B cell (primary cell): ENCODE measurements around the gene EIF3I. TPM values are rescaled to one million over a fixed set of nuclear protein-coding genes. Genes with fewer than 3 reads are reported as not detected.
A peak's percentile ranks its signal among the peaks of the same experiment; 100 is the strongest.

Experiments
- ATAC-seq: fragments of 200-7000 bp; cut with Tn5 transposase; one replicate; pipeline ENCODE4 v1.10.0; 2021; ENCODE audit warnings: low read depth, mild to moderate bottlenecking, moderate number of reproducible peaks, moderate library complexity
- CTCF ChIA-PET: fragments of 350-600 bp; sonication (Branson Sonifier 250); formaldehyde crosslinking; loops from one replicate; lab custom pipeline; 2021; ENCODE audit warnings: antibody characterized with exemption, inconsistent platforms; lab: Charles Lee
- POLR2A ChIA-PET: fragments of 350-600 bp; sonication (Branson Sonifier 250); formaldehyde crosslinking; loops from one replicate; lab custom pipeline; 2021; ENCODE audit warnings: antibody characterized with exemption; lab: Charles Lee
- DNase-seq: peaks from one replicate; pipeline ENCODE4 v3.0.0; 2013
- H2AFZ ChIP-seq: 2 replicates; pipeline ENCODE4 v1.6.1; 2012; ENCODE audit warnings: mild to moderate bottlenecking, low read depth, low read length; ENCODE audit not compliant: insufficient read depth, poor library complexity, severe bottlenecking
- H3K27ac ChIP-seq, 2 donors: 1 replicate in 1 of 2; 2 replicates in 1 of 2; pipeline ENCODE4 v1.5.1; 2012 to 2013; ENCODE audit warnings: low read length in 2 of 2, mild to moderate bottlenecking in 2 of 2, moderate library complexity in 1 of 2
- H3K27me3 ChIP-seq, 4 experiments: fragments of 200-600 bp in 1 of 4; sonication (generic) in 1 of 4; replicated peaks in 1 of 4; 1 replicate in 2 of 4; 2 replicates in 2 of 4; pipeline versions ENCODE4 v1.6.1 to v1.7.0; 2013 to 2016; ENCODE audit warnings: low read length in 3 of 4, mild to moderate bottlenecking in 2 of 4, mixed read lengths in 1 of 4, moderate library complexity in 1 of 4; ENCODE audit not compliant: insufficient read depth in 4 of 4, control insufficient read depth in 3 of 4; ENCODE audit errors: control extremely low read depth in 1 of 4
- H3K36me3 ChIP-seq, 2 experiments: replicated peaks in 1 of 2; 1 replicate in 1 of 2; 2 replicates in 1 of 2; pipeline versions ENCODE4 v1.6.1 to v1.7.1; 2013; ENCODE audit warnings: low read length in 1 of 2; ENCODE audit not compliant: insufficient read depth in 2 of 2, control insufficient read depth in 1 of 2; ENCODE audit errors: control extremely low read depth in 1 of 2, extremely low read depth in 1 of 2
- H3K4me1 ChIP-seq, 2 donors: fragments of 200-600 bp in 1 of 2; sonication (generic) in 1 of 2; 1 replicate in 1 of 2; 2 replicates in 1 of 2; pipeline versions ENCODE4 v1.5.1 to v1.6.1; 2013 to 2017; ENCODE audit warnings: low read length in 2 of 2; ENCODE audit not compliant: control insufficient read depth in 2 of 2, insufficient read depth in 2 of 2
- H3K4me2 ChIP-seq: replicated peaks from 2 replicates; pipeline ENCODE3; 2012; ENCODE audit warnings: mild to moderate bottlenecking, low read depth, low read length; ENCODE audit not compliant: poor library complexity, severe bottlenecking
- H3K4me3 ChIP-seq, 5 experiments: fragments of 200-600 bp in 1 of 5; sonication (generic) in 1 of 5; 1 replicate in 3 of 5; 2 replicates in 2 of 5; pipeline versions ENCODE4 v1.5.1 to v1.7.0; 2011 to 2016; ENCODE audit warnings: low read length in 4 of 5, mild to moderate bottlenecking in 4 of 5, low read depth in 2 of 5, control low read depth in 1 of 5, moderate library complexity in 1 of 5; ENCODE audit not compliant: insufficient read depth in 1 of 5; ENCODE audit errors: control extremely low read depth in 1 of 5, extremely low read depth in 1 of 5
- H3K79me2 ChIP-seq: fragments of 200-600 bp; sonication (generic); one replicate; pipeline ENCODE4 v1.6.0; 2016; ENCODE audit warnings: low read length; ENCODE audit not compliant: control insufficient read depth, insufficient read depth
- H3K9ac ChIP-seq: fragments of 200-600 bp; sonication (generic); 2 replicates; pipeline ENCODE4 v1.6.1; 2017; ENCODE audit warnings: mild to moderate bottlenecking, low read length, moderate library complexity
- H3K9me3 ChIP-seq, 3 donors: one replicate each; pipeline versions ENCODE4 v1.6.1 to v1.7.1; 2013; ENCODE audit warnings: low read length in 2 of 3; ENCODE audit not compliant: control insufficient read depth in 2 of 3, insufficient read depth in 1 of 3; ENCODE audit errors: control extremely low read depth in 1 of 3
- H4K20me1 ChIP-seq: 2 replicates; pipeline ENCODE4 v1.6.0; 2012; ENCODE audit warnings: mild to moderate bottlenecking, low read length; ENCODE audit not compliant: insufficient read depth, control insufficient read depth, poor library complexity, severe bottlenecking
- H3K27ac Mint-ChIP-seq: one replicate; pipeline ENCODE4 v1.8.0; 2021; ENCODE audit warnings: mixed read lengths
- H3K27me3 Mint-ChIP-seq: one replicate; pipeline ENCODE4 v1.8.0; 2021; ENCODE audit warnings: mixed read lengths
- H3K4me1 Mint-ChIP-seq: one replicate; pipeline ENCODE4 v1.8.0; 2021; ENCODE audit warnings: mixed read lengths
- H3K4me3 Mint-ChIP-seq: one replicate; pipeline ENCODE4 v1.8.0; 2021; ENCODE audit warnings: mixed read lengths
- H3K9me3 Mint-ChIP-seq: one replicate; pipeline ENCODE4 v1.8.0; 2022; ENCODE audit warnings: mixed read lengths; ENCODE audit not compliant: insufficient read depth
- CTCF ChIP-seq: fragments of 200-600 bp; IDR thresholded peaks from one replicate; pipeline ENCODE4 v1.8.0; 2022; ENCODE audit warnings: antibody characterized with exemption, mild to moderate bottlenecking
- EZH2 ChIP-seq: IDR thresholded peaks from 2 replicates; pipeline ENCODE4 v1.6.1; 2012; ENCODE audit warnings: borderline replicate concordance, low read depth, mild to moderate bottlenecking, moderate library complexity, low read length; ENCODE audit not compliant: insufficient read depth, poor library complexity, severe bottlenecking
- WGBS: methylation state at CpG from one replicate; pipeline ENCODE4 v1.1.5; 2013; ENCODE audit warnings: missing lambda C conversion rate; ENCODE audit not compliant: insufficient coverage; 5-methylcytosine and 5-hydroxymethylcytosine counted together
- intact Hi-C: fragments of 100-400 bp; cut with micrococcal nuclease; formaldehyde crosslinking; loops from one replicate; pipeline ENCODE4 v1.10.0; 2022
- polyA plus RNA-seq: library from polyadenylated mRNA; depleted of rRNA; stranded (reverse); fragments of >200 nt; gene quantifications from 2 replicates; pipeline ENCODE4 v1.2.3, GENCODE V29; 2012
- total RNA-seq, 2 donors: library from RNA; stranded (reverse); fragments of 120-200 nt in 1 of 2; gene quantifications; 1 replicate in 1 of 2; 2 replicates in 1 of 2; pipeline versions ENCODE4 v1.2.3 to v1.2.4, GENCODE V29; 2013 to 2022

EIF3I gene
- total and polyA plus RNA-seq, 2 donors (not counting 1 experiment from before 2014, with no cell fraction given), result 87.0 to 130 TPM

DNA sequence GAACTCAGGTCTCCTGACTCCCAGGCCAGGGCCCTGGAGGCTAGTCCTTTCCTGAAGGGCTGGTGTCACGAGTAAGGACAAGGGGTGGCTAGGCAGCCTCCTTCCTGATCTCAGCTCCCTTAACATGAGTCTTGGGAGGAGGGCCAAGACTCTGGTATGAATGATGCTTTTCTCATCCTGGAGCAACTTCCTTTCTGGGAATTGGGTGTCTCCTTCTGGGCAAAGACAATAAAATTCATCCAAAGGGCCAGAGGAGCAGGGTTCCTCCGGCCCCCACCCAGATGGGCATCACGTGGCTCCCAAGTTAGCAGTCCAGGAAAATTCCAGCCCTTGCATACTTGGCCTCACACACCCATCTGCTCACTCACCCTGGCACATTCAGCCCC lies 24.7 kb downstream of the EIF3I start, which contains the start of gene FAM167B:
Gene FAM167B, plus strand, starts transcription at position 335 of the 386 bp plus-strand sequence. CDS start 200 bp downstream, outside the sequence.
- no peaks in the 10 kb centered on the region for H3K9me3 Mint-ChIP-seq
- H3K27me3 ChIP-seq, result no peaks in the 10 kb centered on the region
- H3K9ac ChIP-seq, result peak within 1 kb of the TSS; percentile 40
- CTCF ChIA-PET, result interaction anchor here (0.9 to 6.3 kb wide), 10 partner anchors 9 to 154 kb away, joined by 3 to 84 read pairs (median 35); partner anchors contain the start of gene HDAC1
- H2AFZ ChIP-seq, result peak within 1 kb of the TSS; percentile 85
- H3K4me1 Mint-ChIP-seq, result peaks cover 60% of the 10 kb centered on the region
- peak within 1 kb of the TSS in 1 of 5 experiments; percentile 56 for H3K4me3 ChIP-seq
- no peaks in the 10 kb centered on the region for H3K36me3 ChIP-seq
- H3K4me2 ChIP-seq, result peak within 1 kb of the TSS; percentile 82
- TF ChIP-seq CTCF (no peak), EZH2 (no peak)
- intact Hi-C loops, result no loop called here
- peak within 1 kb of the TSS; percentile 32 to 94 for H3K27ac ChIP-seq
- peaks cover 2% of the 10 kb centered on the region for H3K79me2 ChIP-seq
- 100% methylated on average over 2 of the region's 3 CpGs for WGBS
- POLR2A ChIA-PET, result interaction anchor here (0.6 to 4.7 kb wide), 2 partner anchors 90 to 459 kb away, joined by 3 to 19 read pairs; partner anchors contain the start of gene MARCKSL1
- H4K20me1 ChIP-seq, result no peaks in the 10 kb centered on the region
- H3K27me3 Mint-ChIP-seq, result no peaks in the 10 kb centered on the region
- peak within 1 kb of the TSS; percentile 68 for H3K4me3 Mint-ChIP-seq
- H3K27ac Mint-ChIP-seq, result peak within 1 kb of the TSS; percentile 84
- DNase-seq (no peak), ATAC-seq (no peak)
- H3K4me1 ChIP-seq, result peaks cover 65 to 70% of the 10 kb centered on the region in 2 donors
- H3K9me3 ChIP-seq, result no peaks in the 10 kb centered on the region

DNA sequence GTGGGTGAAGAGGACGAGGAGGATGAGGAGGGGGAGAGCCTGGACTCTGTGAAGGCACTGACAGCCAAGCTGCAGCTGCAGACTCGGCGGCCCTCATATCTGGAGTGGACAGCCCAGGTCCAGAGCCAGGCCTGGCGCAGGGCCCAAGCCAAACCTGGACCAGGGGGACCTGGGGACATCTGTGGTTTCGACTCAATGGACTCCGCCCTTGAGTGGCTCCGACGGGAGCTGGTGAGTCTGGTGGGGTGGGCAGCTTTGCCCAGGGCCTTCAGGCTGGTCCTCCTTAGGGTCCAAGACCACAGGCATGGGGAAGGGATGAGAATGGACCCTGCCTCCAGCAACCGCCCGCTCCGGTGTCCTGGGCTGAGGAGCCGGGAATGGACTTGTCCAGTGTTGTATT lies 25.2 kb downstream of the EIF3I start:
- Histone ChIP-seq H3K79me2 (peaks cover 7% of the 10 kb centered on the region), H3K4me2 (peak overlapping the region; percentile 82), H3K36me3 (no peaks in the 10 kb centered on the region), H2AFZ (no peak overlapping the region), H4K20me1 (no peaks in the 10 kb centered on the region), H3K4me3 (no peak overlapping the region), H3K4me1 (peaks cover 67 to 70% of the 10 kb centered on the region in 2 donors), H3K9ac (no peak overlapping the region), H3K27me3 (no peaks in the 10 kb centered on the region), H3K27ac (no peak overlapping the region), H3K9me3 (no peaks in the 10 kb centered on the region)
- DNase-seq, result no peak
- POLR2A ChIA-PET, result interaction anchor here (1.3 to 4.7 kb wide), 2 partner anchors 37 to 89 kb away, joined by 8 to 19 read pairs; partner anchors contain the start of gene MARCKSL1
- no peak for ATAC-seq
- Mint-ChIP-seq H3K4me1 (peaks cover 61% of the 10 kb centered on the region), H3K9me3 (no peaks in the 10 kb centered on the region), H3K27me3 (no peaks in the 10 kb centered on the region), H3K4me3 (peak overlapping the region; percentile 68), H3K27ac (peak overlapping the region; percentile 84)
- CTCF ChIA-PET, result interaction anchor here (1.1 to 6.3 kb wide), 18 partner anchors 8 to 283 kb away, joined by 3 to 84 read pairs (median 12); partner anchors contain the start of genes BSDC1, HDAC1, KPNA6 and MARCKSL1
- WGBS, result 95% methylated on average over 11 of the region's 12 CpGs
- intact Hi-C loops, result no loop called here
- TF ChIP-seq CTCF (no peak), EZH2 (no peak)
